KMS-11 (cell line): ENCODE data around the gene PDC.

ENCODE experiments used
- H2AFZ ChIP-seq: fragments of 200-600 bp; sonication (generic); 2 replicates; pipeline ENCODE4 v1.6.1; 2016; ENCODE audit warnings: antibody characterized with exemption, mixed run types, low read depth
- H3K27ac ChIP-seq: fragments of 200-600 bp; sonication (generic); 2 replicates; pipeline ENCODE4 v1.6.1; 2016; ENCODE audit warnings: mild to moderate bottlenecking, mixed run types
- H3K27me3 ChIP-seq: fragments of 200-600 bp; sonication (generic); 2 replicates; pipeline ENCODE4 v1.6.1; 2017; ENCODE audit warnings: mild to moderate bottlenecking, low read depth, mixed run types, moderate library complexity; ENCODE audit not compliant: insufficient read depth
- H3K36me3 ChIP-seq: fragments of 200-600 bp; sonication (generic); 2 replicates; pipeline ENCODE4 v1.6.1; 2017; ENCODE audit warnings: mild to moderate bottlenecking, mixed run types; ENCODE audit not compliant: insufficient read depth
- H3K4me1 ChIP-seq: fragments of 200-600 bp; sonication (generic); 2 replicates; pipeline ENCODE4 v1.6.1; 2016; ENCODE audit warnings: mild to moderate bottlenecking, low read depth, mixed run types; ENCODE audit not compliant: poor library complexity, severe bottlenecking
- H3K4me2 ChIP-seq: fragments of 200-600 bp; sonication (generic); 2 replicates; pipeline ENCODE4 v1.7.0; 2016; ENCODE audit warnings: mild to moderate bottlenecking, mixed run types
- H3K4me3 ChIP-seq: fragments of 200-600 bp; sonication (generic); IDR thresholded peaks from 2 replicates; pipeline ENCODE4 v1.6.1; 2017; ENCODE audit warnings: low read depth, low read length, mixed read lengths; ENCODE audit not compliant: insufficient read depth
- H3K79me2 ChIP-seq: fragments of 200-600 bp; sonication (generic); 2 replicates; pipeline ENCODE4 v1.6.1; 2016; ENCODE audit warnings: low read depth, mixed run types; ENCODE audit not compliant: insufficient read depth
- H3K9ac ChIP-seq: fragments of 200-600 bp; sonication (generic); 2 replicates; pipeline ENCODE4 v1.6.1; 2016; ENCODE audit warnings: mild to moderate bottlenecking, mixed run types
- H4K20me1 ChIP-seq: fragments of 200-600 bp; sonication (generic); 2 replicates; pipeline ENCODE4 v1.6.1; 2016; ENCODE audit warnings: mild to moderate bottlenecking, mixed run types; ENCODE audit not compliant: insufficient read depth
- CTCF ChIP-seq: fragments of 200-600 bp; sonication (generic); conservative IDR thresholded peaks from 2 replicates; pipeline ENCODE4 v1.6.1; 2017; ENCODE audit warnings: low read depth, mild to moderate bottlenecking, antibody characterized with exemption, low read length, moderate library complexity, mixed read lengths

PDC gene

GRCh38 chr1:186487163-186487562 lies 26.2 kb upstream of the PDC start:
- Histone ChIP-seq H2AFZ (no peak overlapping the region), H3K27ac (no peak overlapping the region), H3K9ac (no peak overlapping the region), H4K20me1 (no peaks in the 10 kb centered on the region), H3K27me3 (no peaks in the 10 kb centered on the region), H3K4me2 (no peak overlapping the region), H3K4me1 (peaks cover 13% of the 10 kb centered on the region), H3K79me2 (no peaks in the 10 kb centered on the region), H3K4me3 (no peak overlapping the region), H3K36me3 (no peaks in the 10 kb centered on the region)
- TF ChIP-seq CTCF = no peak

- H3K4me2 ChIP-seq = no peak overlapping the region
- H3K36me3 ChIP-seq = no peaks in the 10 kb centered on the region
- peaks cover 13% of the 10 kb centered on the region for H3K4me1 ChIP-seq
- no peak overlapping the region for H3K4me3 ChIP-seq
- no peak overlapping the region for H3K9ac ChIP-seq
- H3K27me3 ChIP-seq = no peaks in the 10 kb centered on the region
- no peak for TF ChIP-seq CTCF
- H3K79me2 ChIP-seq = no peaks in the 10 kb centered on the region
- H4K20me1 ChIP-seq = no peaks in the 10 kb centered on the region
- no peak overlapping the region for H2AFZ ChIP-seq
- no peak overlapping the region for H3K27ac ChIP-seq
These were observed 25.1 kb upstream of the PDC start for GRCh38 chr1:186486061-186486460.

GRCh38 chr1:186483561-186483960 lies 22.6 kb upstream of the PDC start:
- Histone ChIP-seq H3K4me3 (no peak overlapping the region), H3K79me2 (no peaks in the 10 kb centered on the region), H3K27me3 (no peaks in the 10 kb centered on the region), H3K4me2 (no peak overlapping the region), H3K4me1 (peaks cover 13% of the 10 kb centered on the region), H4K20me1 (no peaks in the 10 kb centered on the region), H3K27ac (no peak overlapping the region), H3K9ac (no peak overlapping the region), H2AFZ (no peak overlapping the region), H3K36me3 (no peaks in the 10 kb centered on the region)
- TF ChIP-seq CTCF = no peak

- Histone ChIP-seq H3K36me3 (no peaks in the 10 kb centered on the region), H3K79me2 (no peaks in the 10 kb centered on the region), H2AFZ (no peak overlapping the region; the same call in 1 of the 2 replicates), H3K27ac (no peak overlapping the region), H3K4me2 (no peak overlapping the region), H3K9ac (no peak overlapping the region), H4K20me1 (no peaks in the 10 kb centered on the region), H3K27me3 (no peaks in the 10 kb centered on the region), H3K4me1 (peaks cover 13% of the 10 kb centered on the region), H3K4me3 (no peak overlapping the region)
- peak; percentile 100 for TF ChIP-seq CTCF
These were observed 21.8 kb upstream of the PDC start for GRCh38 chr1:186482661-186483255.
